22Rv1 (cell line): ENCODE data around the gene ANXA6.

Source experiments
- CTCF ChIP-seq: fragments of 450-650 bp; IDR thresholded peaks from 2 replicates; pipeline ENCODE4 v1.5.1; 2017; ENCODE audit warnings: mild to moderate bottlenecking
- ZFX ChIP-seq: fragments of 450-650 bp; IDR thresholded peaks from 2 replicates; pipeline ENCODE4 v1.6.1; 2017; ENCODE audit warnings: antibody characterized with exemption, borderline replicate concordance

- no peak for TF ChIP-seq CTCF
- TF ChIP-seq ZFX = no peak
Observed at GRCh38 chr5:151077419-151077818, 80.2 kb downstream of the ANXA6 start.
